ENCODE results near the gene ADCK2.
"Not testable (repeated sequence)": the region's sequence is repeated elsewhere in the genome, so short reads cannot be mapped to it uniquely, and the experiment has no call there.

ADCK2 gene

GRCh38 chr7:140672382-140673062, at the start of gene ADCK2:
Gene ADCK2 (plus strand): TSS chr7:140672945. CDS start chr7:140673331, 386 bp downstream.
- no peak for DNase-seq

GRCh38 chr7:140623980-140624379, 48.8 kb upstream of the ADCK2 start:
- DNase-seq: no peak

GRCh38 chr7:140624392-140625191, 48.2 kb upstream of the ADCK2 start:
- DNase-seq: no peak

GRCh38 chr7:140625192-140625558, 47.6 kb upstream of the ADCK2 start:
- DNase-seq: not testable (repeated sequence)

GRCh38 chr7:140625908-140626868, 46.6 kb upstream of the ADCK2 start:
- DNase-seq: peak; percentile 74

GRCh38 chr7:140631021-140631420, 41.7 kb upstream of the ADCK2 start:
- no peak for DNase-seq

GRCh38 chr7:140631602-140632001, 41.1 kb upstream of the ADCK2 start:
- DNase-seq: no peak

- DNase-seq: no peak
Measured at GRCh38 chr7:140635345-140635744, 37.4 kb upstream of the ADCK2 start.

- no peak for DNase-seq
Measured at GRCh38 chr7:140635816-140636215, 36.9 kb upstream of the ADCK2 start.

GRCh38 chr7:140637400-140637799, 35.3 kb upstream of the ADCK2 start:
- DNase-seq: no peak

- DNase-seq: no peak
Measured at GRCh38 chr7:140638173-140638791, 34.5 kb upstream of the ADCK2 start.

- DNase-seq: no peak
Measured at GRCh38 chr7:140639366-140640053, 33.2 kb upstream of the ADCK2 start.

- DNase-seq: no peak
Measured at GRCh38 chr7:140640060-140640637, 32.6 kb upstream of the ADCK2 start.

- no peak for DNase-seq
Measured at GRCh38 chr7:140640727-140641523, 31.8 kb upstream of the ADCK2 start, which contains the start of gene DENND2A. Gene DENND2A (minus strand): TSS chr7:140640813. CDS start chr7:140602397, 38,416 bp downstream.

GRCh38 chr7:140641524-140642195, 31.1 kb upstream of the ADCK2 start:
- DNase-seq: no peak

- DNase-seq: no peak
Measured at GRCh38 chr7:140643416-140643815, 29.3 kb upstream of the ADCK2 start.

GRCh38 chr7:140644761-140645160, 28.0 kb upstream of the ADCK2 start:
- not testable (repeated sequence) for DNase-seq

GRCh38 chr7:140645166-140645900, 27.4 kb upstream of the ADCK2 start:
- DNase-seq: no peak

GRCh38 chr7:140646931-140647647, 25.7 kb upstream of the ADCK2 start:
- DNase-seq: peak; percentile 22

Measured in kidney glomerular epithelial cell (primary cell).